ENCODE data around the gene CERS6.

DNA sequence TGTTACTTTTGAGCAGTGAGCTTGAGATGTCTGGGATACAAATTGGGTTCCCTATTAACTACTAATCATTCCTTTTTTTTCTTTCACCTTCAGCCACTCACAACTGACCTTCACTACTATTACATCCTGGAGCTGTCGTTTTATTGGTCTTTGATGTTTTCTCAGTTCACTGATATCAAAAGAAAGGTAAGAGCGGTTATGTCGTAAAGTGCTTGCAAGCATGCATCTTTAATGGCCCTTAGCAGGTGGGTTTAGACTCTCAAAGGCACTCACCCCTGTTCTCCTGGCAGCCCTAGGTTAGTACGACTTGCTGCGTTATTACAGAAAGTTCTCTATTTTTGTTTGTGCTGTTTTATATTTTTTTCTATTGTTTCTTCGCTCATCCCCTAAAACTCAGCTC lies 238.8 kb downstream of the CERS6 start:
- TF ChIP-seq, protein P1, sequence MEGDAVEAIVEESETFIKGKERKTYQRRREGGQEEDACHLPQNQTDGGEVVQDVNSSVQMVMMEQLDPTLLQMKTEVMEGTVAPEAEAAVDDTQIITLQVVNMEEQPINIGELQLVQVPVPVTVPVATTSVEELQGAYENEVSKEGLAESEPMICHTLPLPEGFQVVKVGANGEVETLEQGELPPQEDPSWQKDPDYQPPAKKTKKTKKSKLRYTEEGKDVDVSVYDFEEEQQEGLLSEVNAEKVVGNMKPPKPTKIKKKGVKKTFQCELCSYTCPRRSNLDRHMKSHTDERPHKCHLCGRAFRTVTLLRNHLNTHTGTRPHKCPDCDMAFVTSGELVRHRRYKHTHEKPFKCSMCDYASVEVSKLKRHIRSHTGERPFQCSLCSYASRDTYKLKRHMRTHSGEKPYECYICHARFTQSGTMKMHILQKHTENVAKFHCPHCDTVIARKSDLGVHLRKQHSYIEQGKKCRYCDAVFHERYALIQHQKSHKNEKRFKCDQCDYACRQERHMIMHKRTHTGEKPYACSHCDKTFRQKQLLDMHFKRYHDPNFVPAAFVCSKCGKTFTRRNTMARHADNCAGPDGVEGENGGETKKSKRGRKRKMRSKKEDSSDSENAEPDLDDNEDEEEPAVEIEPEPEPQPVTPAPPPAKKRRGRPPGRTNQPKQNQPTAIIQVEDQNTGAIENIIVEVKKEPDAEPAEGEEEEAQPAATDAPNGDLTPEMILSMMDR (IDR thresholded peaks at IDR 0.05), result no peak
- TF ChIP-seq POLR2A (IDR thresholded peaks at IDR 0.05; ENCODE audit: low read depth), result no peak
- TF ChIP-seq POLR2AphosphoS5 (IDR thresholded peaks at IDR 0.05), result no peak

Measured in esophagus muscularis mucosa (tissue), 3 donors.